Measurements from ENCODE around the gene MS4A3.

DNA sequence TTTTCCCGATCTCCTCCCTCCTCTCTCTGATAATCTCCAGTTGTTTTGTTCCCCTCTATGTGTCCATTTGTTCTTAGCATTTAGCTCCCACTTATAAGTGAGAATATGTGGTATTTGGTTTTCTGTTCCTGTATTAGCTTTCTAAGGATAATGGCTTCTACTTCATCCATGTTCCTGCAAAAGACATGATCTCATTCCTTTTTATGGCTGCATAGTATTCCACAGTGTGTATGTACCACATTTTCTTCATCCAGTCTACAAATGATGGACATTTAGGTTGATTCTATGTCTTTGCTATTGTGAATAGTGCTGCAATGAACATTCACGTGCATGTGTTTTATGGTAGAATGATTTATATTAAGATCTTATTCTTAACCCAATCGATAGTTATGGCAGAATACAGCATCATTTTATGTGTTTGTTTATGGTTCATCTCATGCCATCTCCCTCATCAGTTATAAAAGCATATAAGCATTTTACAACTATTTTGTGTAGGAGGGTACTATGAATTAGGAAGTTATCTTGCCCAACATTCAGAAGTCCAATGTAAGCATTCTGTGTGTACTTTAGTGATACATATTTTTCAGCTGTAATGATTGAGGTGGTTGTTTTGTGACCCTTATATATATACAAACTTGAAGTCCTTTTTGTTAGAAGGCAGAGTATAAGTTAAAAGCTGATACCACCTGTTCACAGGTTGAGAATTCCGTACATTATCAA is 3.2 kb downstream of the MS4A3 start:
- TF ChIP-seq, protein P1, sequence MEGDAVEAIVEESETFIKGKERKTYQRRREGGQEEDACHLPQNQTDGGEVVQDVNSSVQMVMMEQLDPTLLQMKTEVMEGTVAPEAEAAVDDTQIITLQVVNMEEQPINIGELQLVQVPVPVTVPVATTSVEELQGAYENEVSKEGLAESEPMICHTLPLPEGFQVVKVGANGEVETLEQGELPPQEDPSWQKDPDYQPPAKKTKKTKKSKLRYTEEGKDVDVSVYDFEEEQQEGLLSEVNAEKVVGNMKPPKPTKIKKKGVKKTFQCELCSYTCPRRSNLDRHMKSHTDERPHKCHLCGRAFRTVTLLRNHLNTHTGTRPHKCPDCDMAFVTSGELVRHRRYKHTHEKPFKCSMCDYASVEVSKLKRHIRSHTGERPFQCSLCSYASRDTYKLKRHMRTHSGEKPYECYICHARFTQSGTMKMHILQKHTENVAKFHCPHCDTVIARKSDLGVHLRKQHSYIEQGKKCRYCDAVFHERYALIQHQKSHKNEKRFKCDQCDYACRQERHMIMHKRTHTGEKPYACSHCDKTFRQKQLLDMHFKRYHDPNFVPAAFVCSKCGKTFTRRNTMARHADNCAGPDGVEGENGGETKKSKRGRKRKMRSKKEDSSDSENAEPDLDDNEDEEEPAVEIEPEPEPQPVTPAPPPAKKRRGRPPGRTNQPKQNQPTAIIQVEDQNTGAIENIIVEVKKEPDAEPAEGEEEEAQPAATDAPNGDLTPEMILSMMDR (conservative IDR thresholded peaks at IDR 0.05; ENCODE audit: low read length) = no peak
- TF ChIP-seq EZH2phosphoT487 (IDR thresholded peaks at IDR 0.05; ENCODE audit: borderline replicate concordance, low read depth, low read length) = no peak
